IMR-90 (cell line): ENCODE measurements around the gene SRP54. TPM values are rescaled to one million over a fixed set of nuclear protein-coding genes. Genes with fewer than 3 reads are reported as not detected.

Experiments used
- ATAC-seq: fragments of 200-7000 bp; cut with Tn5 transposase; 2 replicates; pipeline ENCODE4 v1.9.1; 2020; ENCODE audit warnings: low read depth, mild to moderate bottlenecking, moderate library complexity
- BruUV-seq: library from RNA; stranded (reverse); fragments of 400-500 nt; replicated peaks from 2 replicates; lab custom pipeline; 2021; lab: Mats Ljungman, UMichigan
- CTCF ChIA-PET: fragments of 300-600 bp; formaldehyde crosslinking; extraction: SDS; loops from one replicate; lab custom pipeline; 2021; ENCODE audit warnings: antibody characterized with exemption; lab: Yijun Ruan, JAX
- POLR2A ChIA-PET: fragments of 300-600 bp; sonication (Branson Sonifier 250); formaldehyde crosslinking; loops from one replicate; lab custom pipeline; 2022; ENCODE audit warnings: antibody characterized with exemption; ENCODE audit not compliant: unreplicated experiment; lab: Charles Lee
- DNase-seq: peaks from one replicate; pipeline ENCODE4 v3.0.0; 2013
- H2AFZ ChIP-seq: replicated peaks from 2 replicates; pipeline ENCODE3; 2013; ENCODE audit warnings: low read length, mild to moderate bottlenecking; ENCODE audit not compliant: poor library complexity
- H2AK5ac ChIP-seq: 2 replicates; pipeline ENCODE4 v1.6.1; 2013; ENCODE audit warnings: low read depth, low read length, inconsistent platforms
- H2AK9ac ChIP-seq: replicated peaks from 2 replicates; pipeline ENCODE3; 2013; ENCODE audit warnings: mild to moderate bottlenecking, low read depth, low read length, moderate library complexity; ENCODE audit not compliant: poor library complexity
- H2BK120ac ChIP-seq: 2 replicates; pipeline ENCODE4 v1.6.1; 2013; ENCODE audit warnings: low read depth, low read length, inconsistent platforms
- H2BK15ac ChIP-seq: 3 replicates; pipeline ENCODE4 v1.6.1; 2013; ENCODE audit warnings: low read depth, low read length, inconsistent platforms
- H2BK20ac ChIP-seq: 2 replicates; pipeline ENCODE4 v1.6.1; 2013; ENCODE audit warnings: low read depth, mild to moderate bottlenecking, inconsistent platforms, low read length, moderate library complexity
- H2BK5ac ChIP-seq: 2 replicates; pipeline ENCODE4 v1.6.1; 2013; ENCODE audit warnings: mild to moderate bottlenecking, low read depth, low read length, inconsistent platforms; ENCODE audit not compliant: poor library complexity, severe bottlenecking
- H3K14ac ChIP-seq: replicated peaks from 2 replicates; pipeline ENCODE4 v1.6.1; 2013; ENCODE audit warnings: low read depth, low read length, inconsistent platforms
- H3K18ac ChIP-seq: 2 replicates; pipeline ENCODE4 v1.6.1; 2013; ENCODE audit warnings: low read depth, low read length, control low read depth
- H3K23ac ChIP-seq: 2 replicates; pipeline ENCODE4 v1.6.1; 2013; ENCODE audit warnings: low read depth, low read length, inconsistent platforms
- H3K27ac ChIP-seq: 2 replicates; pipeline ENCODE4 v1.5.1; 2013; ENCODE audit warnings: mild to moderate bottlenecking, control low read depth, low read length; ENCODE audit not compliant: insufficient read depth
- H3K27me3 ChIP-seq: 2 replicates; pipeline ENCODE4 v1.6.1; 2013; ENCODE audit warnings: low read length; ENCODE audit not compliant: control insufficient read depth, insufficient read depth
- H3K36me3 ChIP-seq: 2 replicates; pipeline ENCODE4 v1.6.1; 2013; ENCODE audit warnings: low read length, mixed read lengths; ENCODE audit not compliant: control insufficient read depth, insufficient read depth
- H3K4ac ChIP-seq: 2 replicates; pipeline ENCODE4 v1.6.1; 2013; ENCODE audit warnings: low read depth, low read length, inconsistent platforms
- H3K4me1 ChIP-seq: 2 replicates; pipeline ENCODE4 v1.6.1; 2013; ENCODE audit warnings: low read length, mixed read lengths; ENCODE audit not compliant: control insufficient read depth, insufficient read depth
- H3K4me2 ChIP-seq: 2 replicates; pipeline ENCODE4 v1.6.1; 2013; ENCODE audit warnings: low read depth, mild to moderate bottlenecking, control low read depth, low read length, moderate library complexity
- H3K4me3 ChIP-seq: 2 replicates; pipeline ENCODE4 v1.5.1; 2013; ENCODE audit warnings: low read depth, mild to moderate bottlenecking, control low read depth, low read length, moderate library complexity; ENCODE audit not compliant: insufficient read depth
- H3K56ac ChIP-seq: 2 replicates; pipeline ENCODE4 v1.6.1; 2013; ENCODE audit warnings: low read length, inconsistent platforms; ENCODE audit not compliant: insufficient read depth; ENCODE audit errors: extremely low read depth
- H3K79me1 ChIP-seq, 2 experiments: 2 replicates each; pipeline ENCODE4 v1.6.1; 2013; ENCODE audit warnings: low read length in 2 of 2, inconsistent platforms in 1 of 2, low read depth in 1 of 2
- H3K9ac ChIP-seq: 2 replicates; pipeline ENCODE4 v1.6.1; 2013; ENCODE audit warnings: low read depth, low read length, control low read depth
- H3K9me1 ChIP-seq: 2 replicates; pipeline ENCODE4 v1.6.1; 2013; ENCODE audit warnings: low read length, inconsistent platforms; ENCODE audit not compliant: insufficient read depth
- H3K9me3 ChIP-seq: 2 replicates; pipeline ENCODE4 v1.6.1; 2013; ENCODE audit warnings: low read length; ENCODE audit not compliant: control insufficient read depth, insufficient read depth
- H4K20me1 ChIP-seq: 2 replicates; pipeline ENCODE4 v1.6.1; 2013; ENCODE audit warnings: low read length, inconsistent platforms; ENCODE audit not compliant: insufficient read depth
- H4K5ac ChIP-seq: 2 replicates; pipeline ENCODE4 v1.6.1; 2013; ENCODE audit warnings: mild to moderate bottlenecking, low read depth, low read length, control low read depth
- H4K8ac ChIP-seq, 2 experiments: 2 replicates each; pipeline ENCODE4 v1.6.1; 2013; ENCODE audit warnings: low read depth in 2 of 2, low read length in 2 of 2, control low read depth in 1 of 2, inconsistent platforms in 1 of 2
- H4K91ac ChIP-seq: 2 replicates; pipeline ENCODE4 v1.6.1; 2013; ENCODE audit warnings: low read depth, low read length, inconsistent platforms; ENCODE audit not compliant: insufficient read depth
- BHLHE40 ChIP-seq: fragments of 150-350 bp; IDR thresholded peaks from 2 replicates; pipeline ENCODE4 v1.6.1; 2016; ENCODE audit warnings: mild to moderate bottlenecking, low read depth, low read length
- CEBPB ChIP-seq: IDR thresholded peaks from 2 replicates; pipeline ENCODE4 v1.6.1; 2012; ENCODE audit warnings: low read depth, low read length, improper control_type of control experiment
- CHD1 ChIP-seq: IDR thresholded peaks from 2 replicates; pipeline ENCODE4 v1.6.1; 2012; ENCODE audit warnings: low read depth, low read length, improper control_type of control experiment
- CTCF ChIP-seq: conservative IDR thresholded peaks from 2 replicates; pipeline ENCODE4 v1.5.1; 2012; ENCODE audit warnings: mild to moderate bottlenecking, low read depth, low read length, improper control_type of control experiment
- ELK1 ChIP-seq: fragments of 150-350 bp; IDR thresholded peaks from 2 replicates; pipeline ENCODE4 v1.6.1; 2016; ENCODE audit warnings: low read depth, mild to moderate bottlenecking, low read length, moderate library complexity, borderline replicate concordance
- MAFK ChIP-seq: IDR thresholded peaks from 2 replicates; pipeline ENCODE4 v1.6.1; 2012; ENCODE audit warnings: low read depth, low read length, improper control_type of control experiment
- MAZ ChIP-seq: IDR thresholded peaks from 2 replicates; pipeline ENCODE4 v1.6.1; 2012; ENCODE audit warnings: low read depth, mild to moderate bottlenecking, low read length, improper control_type of control experiment, moderate library complexity, borderline replicate concordance
- MXI1 ChIP-seq: IDR thresholded peaks from 2 replicates; pipeline ENCODE4 v1.6.1; 2012; ENCODE audit warnings: low read depth, mild to moderate bottlenecking, low read length, moderate library complexity, borderline replicate concordance
- NFE2L2 ChIP-seq: fragments of 150-350 bp; IDR thresholded peaks from 2 replicates; pipeline ENCODE4 v1.6.1; 2016; ENCODE audit warnings: low read depth, mild to moderate bottlenecking, low read length
- POLR2A ChIP-seq: IDR thresholded peaks from 2 replicates; pipeline ENCODE4 v1.6.1; 2012; ENCODE audit warnings: mild to moderate bottlenecking, low read depth, low read length
- RAD21 ChIP-seq: IDR thresholded peaks from 2 replicates; pipeline ENCODE4 v1.6.1; 2012; ENCODE audit warnings: low read length, improper control_type of control experiment
- RCOR1 ChIP-seq: IDR thresholded peaks from 2 replicates; pipeline ENCODE4 v1.6.1; 2012; ENCODE audit warnings: mild to moderate bottlenecking, low read length, improper control_type of control experiment; ENCODE audit not compliant: insufficient replicate concordance
- RFX5 ChIP-seq: IDR thresholded peaks from 2 replicates; pipeline ENCODE4 v1.8.0; 2012; ENCODE audit warnings: low read depth, mild to moderate bottlenecking, low read length, moderate library complexity
- SMC3 ChIP-seq: fragments of 150-350 bp; IDR thresholded peaks from 2 replicates; pipeline ENCODE4 v1.6.1; 2016; ENCODE audit warnings: low read depth, mild to moderate bottlenecking, antibody characterized with exemption, low read length, moderate library complexity
- WGBS, 2 experiments: methylation state at CpG; one replicate each; pipeline versions ENCODE4 v1.1.5 to v1.1.7; 2013; ENCODE audit warnings: missing lambda C conversion rate in 2 of 2; ENCODE audit not compliant: insufficient read length in 1 of 2; ENCODE audit errors: extremely low coverage in 2 of 2; 5-methylcytosine and 5-hydroxymethylcytosine counted together
- dilution Hi-C: fragments of 300-500 bp; cut with HindIII; formaldehyde crosslinking; loops from one replicate; pipeline ENCODE4 v1.14.3; 2018; ENCODE audit warnings: low sequenced_read_pairs; ENCODE audit not compliant: unreplicated experiment
- in situ Hi-C: fragments of 300-500 bp; cut with MboI; formaldehyde crosslinking; loops from 3 replicates; pipeline ENCODE4 v1.14.3; 2019; ENCODE audit warnings: low sequenced_read_pairs, inconsistent platforms, mixed read lengths
- intact Hi-C: fragments of 100-400 bp; cut with micrococcal nuclease; formaldehyde crosslinking; loops from 2 replicates; pipeline ENCODE4 v1.10.0; 2022
- polyA plus RNA-seq, 3 experiments: library from polyadenylated mRNA; depleted of rRNA; stranded (reverse); fragments of >200 nt; gene quantifications; 2 replicates each; pipeline ENCODE4 v1.2.3, GENCODE V29; 2012; ENCODE audit warnings: low replicate concordance in 1 of 3
- total RNA-seq: library from RNA; depleted of rRNA; stranded (reverse); fragments of >200 nt; gene quantifications from 2 replicates; pipeline ENCODE4 v1.2.3, GENCODE V29; 2012
- TF ChIP-seq, protein P1 (sequence below): fragments of 150-350 bp; IDR thresholded peaks from 2 replicates; pipeline ENCODE4 v1.6.1; 2017; ENCODE audit warnings: mild to moderate bottlenecking, antibody characterized with exemption, low read length, low read depth

SRP54 gene
- total and polyA plus RNA-seq, 2 of the 4 experiments (the other 2 are of a cell fraction), result 56.2 to 63.3 TPM

DNA sequence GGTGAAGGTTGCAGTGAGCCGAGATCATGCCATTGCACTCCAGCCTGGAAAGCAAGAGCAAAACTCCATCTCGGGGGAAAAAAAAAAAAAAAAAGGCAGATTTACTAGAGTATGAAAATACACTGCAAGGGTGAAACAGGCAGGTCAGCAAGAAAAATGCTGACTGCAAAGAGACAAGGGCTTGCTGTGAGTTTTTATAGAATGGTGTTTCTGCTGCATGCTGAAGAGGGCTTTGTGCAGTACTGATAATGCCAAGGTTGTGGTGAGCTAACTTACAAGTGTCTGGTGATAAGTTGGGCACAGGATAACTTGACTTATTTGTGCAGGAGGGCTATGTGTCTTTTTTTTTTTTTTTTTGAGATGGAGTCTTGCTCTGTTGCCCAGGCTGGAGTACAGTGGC lies 25.9 kb upstream of the SRP54 start:
- no peaks in the 10 kb centered on the region for H3K27me3 ChIP-seq
- H2BK120ac ChIP-seq, result no peak overlapping the region
- ATAC-seq (no peak), DNase-seq (no peak)
- peaks cover 9% of the 10 kb centered on the region for H3K36me3 ChIP-seq
- H2AK5ac ChIP-seq, result no peak overlapping the region
- no peaks in the 10 kb centered on the region for H3K4me1 ChIP-seq
- H3K79me1 ChIP-seq, result no peaks in the 10 kb centered on the region
- no peak overlapping the region for H4K91ac ChIP-seq
- dilution Hi-C loops, result no loop called here
- no peak overlapping the region for H2BK20ac ChIP-seq
- no peak overlapping the region for H2BK15ac ChIP-seq
- CTCF ChIA-PET, result no interaction called here
- no peak for TF ChIP-seq MAFK
- no peak for TF ChIP-seq RFX5
- TF ChIP-seq SMC3, result no peak
- TF ChIP-seq CEBPB, result no peak
- no peak for TF ChIP-seq BHLHE40
- no peak for TF ChIP-seq RAD21
- TF ChIP-seq, protein P1, sequence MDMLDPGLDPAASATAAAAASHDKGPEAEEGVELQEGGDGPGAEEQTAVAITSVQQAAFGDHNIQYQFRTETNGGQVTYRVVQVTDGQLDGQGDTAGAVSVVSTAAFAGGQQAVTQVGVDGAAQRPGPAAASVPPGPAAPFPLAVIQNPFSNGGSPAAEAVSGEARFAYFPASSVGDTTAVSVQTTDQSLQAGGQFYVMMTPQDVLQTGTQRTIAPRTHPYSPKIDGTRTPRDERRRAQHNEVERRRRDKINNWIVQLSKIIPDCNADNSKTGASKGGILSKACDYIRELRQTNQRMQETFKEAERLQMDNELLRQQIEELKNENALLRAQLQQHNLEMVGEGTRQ, result no peak
- no peak for TF ChIP-seq NFE2L2
- TF ChIP-seq CHD1, result no peak
- no peak for TF ChIP-seq POLR2A
- TF ChIP-seq MXI1, result no peak
- no peak for TF ChIP-seq ELK1
- no peak for TF ChIP-seq RCOR1
- no peak for TF ChIP-seq MAZ
- TF ChIP-seq CTCF, result no peak
- no peak overlapping the region for H2BK5ac ChIP-seq
- H3K18ac ChIP-seq, result no peak overlapping the region
- no peak overlapping the region for H2AFZ ChIP-seq
- no peak overlapping the region for H3K23ac ChIP-seq
- no peaks in the 10 kb centered on the region for H3K9me3 ChIP-seq
- H4K8ac ChIP-seq, result no peak overlapping the region
- no peak overlapping the region for H3K14ac ChIP-seq
- H3K27ac ChIP-seq, result no peak overlapping the region
- in situ Hi-C loops, result no loop called here
- BruUV-seq, result no TSS peak
- POLR2A ChIA-PET, result no interaction called here
- H3K56ac ChIP-seq, result no peak overlapping the region
- 75% methylated on average over 2 of the region's 2 CpGs; no CpG with 5 or more reads in 1 of the 2 experiments for WGBS, 2 experiments
- no peaks in the 10 kb centered on the region for H4K20me1 ChIP-seq
- intact Hi-C loops, result no loop called here
- no peaks in the 10 kb centered on the region for H3K9me1 ChIP-seq
- no peak overlapping the region for H3K4ac ChIP-seq
- no peak overlapping the region for H3K4me3 ChIP-seq
- no peak overlapping the region for H4K5ac ChIP-seq
- no peak overlapping the region for H3K4me2 ChIP-seq
- no peak overlapping the region for H2AK9ac ChIP-seq
- no peak overlapping the region for H3K9ac ChIP-seq
